H9 (cell line): ENCODE measurements around the gene SEMA3D. TPM values are rescaled to one million over a fixed set of nuclear protein-coding genes. Genes with fewer than 3 reads are reported as not detected.

Experiments used
- DNase-seq: peaks from one replicate; pipeline ENCODE4 v3.0.0-alpha.2; 2017
- H2AFZ ChIP-seq: one replicate; pipeline ENCODE4 v1.6.1; 2013; ENCODE audit warnings: mild to moderate bottlenecking, low read length, control low read depth, moderate library complexity
- H2AK5ac ChIP-seq: 2 replicates; pipeline ENCODE4 v1.6.1; 2013; ENCODE audit warnings: low read length, control low read depth, mixed read lengths; ENCODE audit not compliant: insufficient read length
- H2BK120ac ChIP-seq: one replicate; pipeline ENCODE4 v1.6.1; 2013; ENCODE audit warnings: low read depth, mild to moderate bottlenecking, low read length, control low read depth, inconsistent platforms; ENCODE audit not compliant: poor library complexity, severe bottlenecking
- H2BK12ac ChIP-seq: 2 replicates; pipeline ENCODE4 v1.6.1; 2013; ENCODE audit warnings: low read length, control low read depth, mixed read lengths, low read depth; ENCODE audit not compliant: insufficient read length
- H2BK15ac ChIP-seq: 2 replicates; pipeline ENCODE4 v1.6.1; 2013; ENCODE audit warnings: low read depth, low read length, control low read depth
- H2BK20ac ChIP-seq: one replicate; pipeline ENCODE4 v1.6.1; 2013; ENCODE audit warnings: low read depth, mild to moderate bottlenecking, low read length, control low read depth, inconsistent platforms; ENCODE audit not compliant: poor library complexity, severe bottlenecking
- H2BK5ac ChIP-seq: 2 replicates; pipeline ENCODE4 v1.6.1; 2013; ENCODE audit warnings: low read length, control low read depth, mixed read lengths; ENCODE audit not compliant: insufficient read length
- H3K14ac ChIP-seq: 2 replicates; pipeline ENCODE4 v1.6.1; 2013; ENCODE audit warnings: low read length, control low read depth; ENCODE audit not compliant: insufficient read depth
- H3K18ac ChIP-seq: 2 replicates; pipeline ENCODE4 v1.6.1; 2013; ENCODE audit warnings: low read depth, mild to moderate bottlenecking, mixed read lengths, low read length, control low read depth; ENCODE audit not compliant: insufficient read length
- H3K23ac ChIP-seq: 2 replicates; pipeline ENCODE4 v1.6.1; 2013; ENCODE audit warnings: low read length, control low read depth, mixed read lengths, low read depth; ENCODE audit not compliant: insufficient read length
- H3K23me2 ChIP-seq: 2 replicates; pipeline ENCODE4 v1.6.1; 2013; ENCODE audit warnings: low read depth, mild to moderate bottlenecking, mixed read lengths, low read length, control low read depth; ENCODE audit not compliant: insufficient read length, poor library complexity, severe bottlenecking
- H3K27ac ChIP-seq: 2 replicates; pipeline ENCODE4 v1.5.1; 2013; ENCODE audit warnings: low read length, control low read depth, mixed read lengths, low read depth; ENCODE audit not compliant: insufficient read length
- H3K27me3 ChIP-seq: 2 replicates; pipeline ENCODE4 v1.6.1; 2013; ENCODE audit warnings: low read length, control low read depth, inconsistent platforms; ENCODE audit not compliant: insufficient read depth
- H3K4ac ChIP-seq: 2 replicates; pipeline ENCODE4 v1.6.1; 2013; ENCODE audit warnings: low read depth, mild to moderate bottlenecking, control low read depth, inconsistent platforms, low read length, moderate library complexity
- H3K4me1 ChIP-seq: 2 replicates; pipeline ENCODE4 v1.6.1; 2013; ENCODE audit warnings: low read length, control low read depth, inconsistent platforms; ENCODE audit not compliant: insufficient read depth
- H3K4me2 ChIP-seq: 2 replicates; pipeline ENCODE4 v1.6.1; 2013; ENCODE audit warnings: low read length, control low read depth, mixed read lengths; ENCODE audit not compliant: insufficient read length, insufficient read depth
- H3K56ac ChIP-seq: 2 replicates; pipeline ENCODE4 v1.6.1; 2013; ENCODE audit warnings: low read depth, mild to moderate bottlenecking, mixed read lengths, low read length, control low read depth; ENCODE audit not compliant: insufficient read length
- H3K79me1 ChIP-seq: 2 replicates; pipeline ENCODE4 v1.6.1; 2013; ENCODE audit warnings: low read depth, mild to moderate bottlenecking, moderate library complexity, low read length, control low read depth, inconsistent platforms; ENCODE audit not compliant: insufficient read depth, poor library complexity, severe bottlenecking
- H3K79me2 ChIP-seq: 2 replicates; pipeline ENCODE4 v1.6.1; 2013; ENCODE audit warnings: low read length, control low read depth, inconsistent platforms; ENCODE audit not compliant: insufficient read depth
- H3K9ac ChIP-seq: 2 replicates; pipeline ENCODE4 v1.6.1; 2013; ENCODE audit warnings: low read length, control low read depth, mixed read lengths; ENCODE audit not compliant: insufficient read length; ENCODE audit errors: extremely low read depth
- H3K9me3 ChIP-seq: one replicate; pipeline ENCODE4 v1.6.1; 2013; ENCODE audit warnings: low read depth, low read length, inconsistent platforms; ENCODE audit not compliant: control insufficient read depth
- H3T11ph ChIP-seq: one replicate; pipeline ENCODE4 v1.6.1; 2013; ENCODE audit warnings: mild to moderate bottlenecking, low read length, control low read depth, inconsistent platforms
- H4K20me1 ChIP-seq: one replicate; pipeline ENCODE4 v1.6.1; 2013; ENCODE audit not compliant: control insufficient read depth, insufficient read length, insufficient read depth
- H4K5ac ChIP-seq: 2 replicates; pipeline ENCODE4 v1.6.1; 2013; ENCODE audit warnings: low read depth, mild to moderate bottlenecking, mixed read lengths, low read length, control low read depth; ENCODE audit not compliant: insufficient read length
- H4K8ac ChIP-seq: replicated peaks from 2 replicates; pipeline ENCODE4 v1.6.1; 2013; ENCODE audit warnings: low read length, control low read depth, mixed read lengths, low read depth; ENCODE audit not compliant: insufficient read length
- H4K91ac ChIP-seq: 2 replicates; pipeline ENCODE4 v1.6.1; 2013; ENCODE audit warnings: low read depth, mild to moderate bottlenecking, moderate library complexity, mixed read lengths, low read length, control low read depth; ENCODE audit not compliant: insufficient read length
- H3K27ac Mint-ChIP-seq, 3 experiments: 2 replicates in 2 of 3; 3 replicates in 1 of 3; pipeline ENCODE4 v1.8.0; 2020 to 2021; ENCODE audit warnings: mixed read lengths in 3 of 3, mild to moderate bottlenecking in 1 of 3, moderate library complexity in 1 of 3
- H3K27me3 Mint-ChIP-seq: 2 replicates; pipeline ENCODE4 v1.8.0; 2021; ENCODE audit warnings: low read depth, mild to moderate bottlenecking, moderate library complexity, mixed read lengths
- H3K36me3 Mint-ChIP-seq, 3 experiments: 2 replicates in 2 of 3; 3 replicates in 1 of 3; pipeline ENCODE4 v1.8.0; 2020 to 2021; ENCODE audit warnings: low read depth in 3 of 3, mixed read lengths in 3 of 3; ENCODE audit not compliant: insufficient read depth in 1 of 3
- H3K4me1 Mint-ChIP-seq, 2 experiments: 2 replicates each; pipeline ENCODE4 v1.8.0; 2020; ENCODE audit warnings: mixed read lengths in 2 of 2
- H3K4me3 Mint-ChIP-seq, 2 experiments: 2 replicates in 1 of 2; 3 replicates in 1 of 2; pipeline ENCODE4 v1.8.0; 2020 to 2021; ENCODE audit warnings: mild to moderate bottlenecking in 2 of 2, mixed read lengths in 2 of 2, moderate library complexity in 1 of 2
- H3K9me3 Mint-ChIP-seq, 2 experiments: 2 replicates in 1 of 2; 3 replicates in 1 of 2; pipeline ENCODE4 v1.8.0; 2020; ENCODE audit warnings: mild to moderate bottlenecking in 2 of 2, mixed read lengths in 2 of 2, moderate library complexity in 1 of 2
- CTCF ChIP-seq: fragments of 200-600 bp; sonication (generic); conservative IDR thresholded peaks from 3 replicates; pipeline ENCODE4 v1.8.0; 2021; ENCODE audit warnings: antibody characterized with exemption, mild to moderate bottlenecking
- WGBS: extraction: QIAGEN DNeasy Blood & Tissue Kit; methylation state at CpG from one replicate; pipeline ENCODE4 v1.1.7; 2013; ENCODE audit warnings: missing lambda C conversion rate, low lambda C conversion rate, mixed read lengths; ENCODE audit not compliant: insufficient read length; ENCODE audit errors: extremely low coverage; 5-methylcytosine and 5-hydroxymethylcytosine counted together
- total RNA-seq: library from RNA; stranded (reverse); gene quantifications from 2 replicates; pipeline ENCODE4 v1.2.1, GENCODE V29; 2021

Gene SEMA3D
- total RNA-seq, 1 experiment from 2014 or later, result 5.4 TPM

- H4K91ac ChIP-seq, result no peak overlapping the region
- H3K4me2 ChIP-seq, result no peak overlapping the region
- H3K14ac ChIP-seq, result no peak overlapping the region
- no peak overlapping the region for H2AK5ac ChIP-seq
- no peak overlapping the region for H4K5ac ChIP-seq
- H3K79me2 ChIP-seq, result no peaks in the 10 kb centered on the region; the same call in 1 of the 2 replicates
- WGBS, result no CpG with 5 or more reads among the region's 1 CpG
- no peak for TF ChIP-seq CTCF
- no peak overlapping the region for H2BK15ac ChIP-seq
- H4K20me1 ChIP-seq, result no peaks in the 10 kb centered on the region
- no peaks in the 10 kb centered on the region for H3K36me3 Mint-ChIP-seq
- DNase-seq, result no peak
- no peaks in the 10 kb centered on the region for H3K9me3 Mint-ChIP-seq
- H2BK120ac ChIP-seq, result no peak overlapping the region
- H3K9me3 ChIP-seq, result no peaks in the 10 kb centered on the region
- no peak overlapping the region for H2BK12ac ChIP-seq
- H3K27me3 Mint-ChIP-seq, result no peaks in the 10 kb centered on the region
- no peak overlapping the region for H3K23ac ChIP-seq
- H2BK5ac ChIP-seq, result no peak overlapping the region
- no peak overlapping the region for H3T11ph ChIP-seq
- no peak overlapping the region for H3K4me3 Mint-ChIP-seq
- no peaks in the 10 kb centered on the region for H3K79me1 ChIP-seq
- H3K27ac ChIP-seq, result no peak overlapping the region
- H3K4me1 Mint-ChIP-seq, result no peaks in the 10 kb centered on the region
- no peak overlapping the region for H3K56ac ChIP-seq
- no peak overlapping the region for H4K8ac ChIP-seq
- no peak overlapping the region for H2AFZ ChIP-seq
- H3K4me1 ChIP-seq, result no peaks in the 10 kb centered on the region
- no peaks in the 10 kb centered on the region for H3K23me2 ChIP-seq
- H3K9ac ChIP-seq, result no peak overlapping the region
- no peak overlapping the region for H2BK20ac ChIP-seq
- no peak overlapping the region for H3K18ac ChIP-seq
- H3K27me3 ChIP-seq, result no peaks in the 10 kb centered on the region
- H3K27ac Mint-ChIP-seq, result no peak overlapping the region
- H3K4ac ChIP-seq, result no peak overlapping the region
Observed at GRCh38 chr7:85111761-85112160, 75.1 kb downstream of the SEMA3D start.
